GM12864 (cell line): Measurements from ENCODE around the gene PMS1.
"Not testable (repeated sequence)": the region's sequence is repeated elsewhere in the genome, so short reads cannot be mapped to it uniquely, and the experiment has no call there.

ENCODE experiments used
- DNase-seq: peaks from one replicate; pipeline ENCODE4 v3.0.0-alpha.2; 2011; ENCODE audit warnings: low read depth
- H3K4me3 ChIP-seq: 2 replicates; pipeline ENCODE4 v1.5.1; 2011; ENCODE audit warnings: mild to moderate bottlenecking, low read depth, low read length, control low read depth
- TF ChIP-seq, protein P1 (sequence below): IDR thresholded peaks from 2 replicates; pipeline ENCODE4 v1.5.1; 2011; ENCODE audit warnings: low read depth, mild to moderate bottlenecking, moderate library complexity, low read length, control low read depth, inconsistent platforms; ENCODE audit errors: missing control alignments

The PMS1 gene

DNA sequence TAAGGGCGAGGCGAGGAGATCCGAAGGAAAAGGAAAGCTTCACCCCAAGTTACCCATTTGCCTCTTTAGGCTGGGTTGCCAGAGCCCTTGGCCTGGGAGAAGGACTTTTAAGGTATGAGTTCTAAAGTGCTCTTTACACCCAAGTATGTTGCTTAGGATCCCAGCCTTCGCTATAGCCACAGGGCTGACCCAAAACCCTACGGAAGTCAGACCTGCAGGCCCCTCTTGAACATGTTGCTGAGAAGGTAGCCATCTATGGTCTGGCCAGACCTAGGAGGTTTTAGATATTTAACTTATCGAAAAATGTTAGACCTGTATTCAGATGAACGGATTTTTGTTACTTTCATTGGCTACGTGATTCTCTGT lies 95.4 kb downstream of the PMS1 start:
- TF ChIP-seq, protein P1, sequence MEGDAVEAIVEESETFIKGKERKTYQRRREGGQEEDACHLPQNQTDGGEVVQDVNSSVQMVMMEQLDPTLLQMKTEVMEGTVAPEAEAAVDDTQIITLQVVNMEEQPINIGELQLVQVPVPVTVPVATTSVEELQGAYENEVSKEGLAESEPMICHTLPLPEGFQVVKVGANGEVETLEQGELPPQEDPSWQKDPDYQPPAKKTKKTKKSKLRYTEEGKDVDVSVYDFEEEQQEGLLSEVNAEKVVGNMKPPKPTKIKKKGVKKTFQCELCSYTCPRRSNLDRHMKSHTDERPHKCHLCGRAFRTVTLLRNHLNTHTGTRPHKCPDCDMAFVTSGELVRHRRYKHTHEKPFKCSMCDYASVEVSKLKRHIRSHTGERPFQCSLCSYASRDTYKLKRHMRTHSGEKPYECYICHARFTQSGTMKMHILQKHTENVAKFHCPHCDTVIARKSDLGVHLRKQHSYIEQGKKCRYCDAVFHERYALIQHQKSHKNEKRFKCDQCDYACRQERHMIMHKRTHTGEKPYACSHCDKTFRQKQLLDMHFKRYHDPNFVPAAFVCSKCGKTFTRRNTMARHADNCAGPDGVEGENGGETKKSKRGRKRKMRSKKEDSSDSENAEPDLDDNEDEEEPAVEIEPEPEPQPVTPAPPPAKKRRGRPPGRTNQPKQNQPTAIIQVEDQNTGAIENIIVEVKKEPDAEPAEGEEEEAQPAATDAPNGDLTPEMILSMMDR = no peak
- no peak overlapping the region for H3K4me3 ChIP-seq
- no peak for DNase-seq

GRCh38 chr2:189880429-189880828 lies 96.2 kb downstream of the PMS1 start:
- H3K4me3 ChIP-seq = no peak overlapping the region
- TF ChIP-seq, protein P1 = no peak
- no peak for DNase-seq

DNA sequence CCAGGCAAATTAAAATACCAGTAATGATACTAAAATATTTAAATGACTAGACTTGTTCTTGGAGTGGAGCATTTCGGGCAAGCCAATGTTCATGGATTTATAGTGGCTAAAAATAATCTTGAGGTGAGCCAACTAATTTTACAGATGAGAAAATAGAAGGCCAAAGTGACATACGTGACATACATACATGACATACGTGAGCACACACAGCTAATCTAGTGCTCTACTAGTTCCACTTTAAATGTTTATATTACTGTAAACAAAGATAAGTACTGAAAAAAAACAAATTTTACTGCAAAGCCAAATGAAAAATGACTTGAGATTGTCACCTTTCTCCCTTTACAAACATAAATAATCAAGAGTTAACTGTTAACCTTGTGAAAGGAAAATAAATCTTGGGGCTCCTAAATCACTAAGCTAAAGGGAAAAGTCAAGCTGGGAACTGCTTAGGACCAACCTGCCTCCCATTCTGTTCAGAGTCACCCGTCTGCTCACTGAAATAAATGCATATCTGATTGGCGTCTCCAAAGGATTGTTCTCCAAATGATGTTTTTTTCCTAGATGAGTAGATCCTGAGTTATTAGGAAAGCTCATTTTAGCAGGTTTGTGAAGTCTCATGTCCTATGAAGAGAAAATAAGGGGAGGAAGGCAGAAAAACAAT lies 96.7 kb downstream of the PMS1 start:
- TF ChIP-seq, protein P1 = no peak
- no peak overlapping the region for H3K4me3 ChIP-seq
- no peak for DNase-seq

- no peak for DNase-seq
- no peak overlapping the region for H3K4me3 ChIP-seq
These were observed 101.1 kb downstream of the PMS1 start for GRCh38 chr2:189885368-189885767.

GRCh38 chr2:189892546-189893294 lies 108.5 kb downstream of the PMS1 start:
- DNase-seq, H3K4me3 ChIP-seq: not testable (repeated sequence)

More at GRCh38 chr2:189885368-189885767, 101.1 kb downstream of the PMS1 start:
- TF ChIP-seq, protein P1 = no peak

- TF ChIP-seq, protein P1 = no peak
- H3K4me3 ChIP-seq = no peak overlapping the region
- DNase-seq = no peak
These were observed 112.6 kb downstream of the PMS1 start for GRCh38 chr2:189896809-189897208.

DNA sequence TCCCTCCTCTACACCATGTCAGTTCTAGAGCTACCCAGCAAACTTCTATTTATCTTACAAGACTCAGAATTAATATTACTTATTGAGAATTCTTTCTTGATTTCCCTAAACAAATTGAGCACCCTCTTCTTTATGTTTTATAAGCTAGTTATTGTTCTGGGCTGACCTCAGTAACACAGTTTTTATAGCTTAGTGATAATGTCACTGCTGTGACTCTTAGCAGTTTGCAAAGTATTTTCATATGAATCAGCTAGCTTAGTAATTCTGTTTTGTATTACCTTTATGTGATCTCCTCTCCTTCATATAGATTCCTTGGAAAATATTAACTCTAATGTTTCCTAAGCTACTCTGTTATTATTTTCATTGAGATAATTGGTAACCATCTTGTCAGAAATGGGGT lies 114.9 kb downstream of the PMS1 start:
- H3K4me3 ChIP-seq = no peak overlapping the region
- no peak for DNase-seq
- TF ChIP-seq, protein P1 = no peak
